Lower leg skin (tissue), 4 donors: ENCODE data around the gene AOPEP. TPM values are rescaled to one million over a fixed set of nuclear protein-coding genes. Genes with fewer than 3 reads are reported as not detected.

Source experiments
- DNase-seq, 2 donors: peaks; one replicate each; pipeline ENCODE4 v3.0.0-alpha.2; 2019; ENCODE audit warnings: low spot score in 2 of 2
- H3K4me3 ChIP-seq: fragments of 200-600 bp; sonication (generic); 2 replicates; pipeline ENCODE4 v1.5.1; 2017; ENCODE audit warnings: mild to moderate bottlenecking, low read depth; ENCODE audit not compliant: poor library complexity, severe bottlenecking
- CTCF ChIP-seq, 3 donors: fragments of 450-650 bp; IDR thresholded peaks; one replicate each; pipeline ENCODE4 v1.5.1; 2016; ENCODE audit warnings: antibody characterized with exemption in 3 of 3, mild to moderate bottlenecking in 3 of 3, moderate library complexity in 2 of 3
- POLR2A ChIP-seq, 2 donors: fragments of 450-650 bp; IDR thresholded peaks; one replicate each; pipeline ENCODE4 v1.6.1; 2016 to 2017; ENCODE audit warnings: antibody characterized with exemption in 2 of 2, mild to moderate bottlenecking in 1 of 2, moderate library complexity in 1 of 2
- WGBS, 2 donors: methylation state at CpG; one replicate each; pipeline ENCODE4 v1.1.5; 2018; 5-methylcytosine and 5-hydroxymethylcytosine counted together
- intact Hi-C: fragments of 100-400 bp; cut with DNase I; formaldehyde crosslinking; loops from one replicate; pipeline ENCODE4 v1.15.0; 2023; ENCODE audit warnings: low total_unique reads
- microRNA counts, 2 donors: library from miRNA; unstranded; fragments of <30 nt; microRNA quantifications; one replicate each; lab custom pipeline; 2016
- microRNA-seq, 2 donors: library from miRNA; unstranded; fragments of <30 nt; microRNA quantifications; one replicate each; pipeline ENCODE4, GENCODE V29; 2016; ENCODE audit warnings: borderline replicate concordance in 2 of 2, borderline number of aligned reads in 1 of 2
- total RNA-seq, 4 donors: library from RNA; depleted of rRNA; stranded (reverse); fragments of >200 nt; gene quantifications; one replicate each; pipeline ENCODE4 v1.1.0, GENCODE V29; 2016

Gene AOPEP
- total RNA-seq, 4 donors from 2014 or later = 66.3 to 136 (median 118) TPM

- H3K4me3 ChIP-seq = no peak overlapping the region
- WGBS, 2 donors = 85 to 86% methylated on average over 17 of the region's 17 CpGs
- intact Hi-C loops = no loop called here
- TF ChIP-seq CTCF (IDR thresholded peaks at IDR 0.05) = no peak
- no peak for TF ChIP-seq POLR2A (IDR thresholded peaks at IDR 0.05)
- no peak for DNase-seq
These were observed 406.1 kb downstream of the AOPEP start for GRCh38 chr9:95132366-95133324.

- 87 to 91% methylated on average over 4 of the region's 4 CpGs for WGBS, 2 donors
- DNase-seq = no peak
- H3K4me3 ChIP-seq = no peak overlapping the region
- TF ChIP-seq CTCF (IDR thresholded peaks at IDR 0.05) = no peak
- intact Hi-C loops = no loop called here
These were observed 406.8 kb downstream of the AOPEP start for GRCh38 chr9:95133325-95133705.

GRCh38 chr9:95134457-95134881 lies 408.0 kb downstream of the AOPEP start:
- WGBS, 2 donors = 91 to 94% methylated on average over 9 of the region's 9 CpGs
- no peak for TF ChIP-seq POLR2A (IDR thresholded peaks at IDR 0.05)
- TF ChIP-seq CTCF (IDR thresholded peaks at IDR 0.05) = no peak
- H3K4me3 ChIP-seq = no peak overlapping the region
- no peak for DNase-seq
- intact Hi-C loops = no loop called here

- H3K4me3 ChIP-seq = no peak overlapping the region
- 96 to 98% methylated on average over 10 of the region's 10 CpGs for WGBS, 2 donors
- no peak for DNase-seq
- intact Hi-C loops = no loop called here
- no peak for TF ChIP-seq POLR2A (IDR thresholded peaks at IDR 0.05)
- TF ChIP-seq CTCF (IDR thresholded peaks at IDR 0.05) = no peak
These were observed 409.3 kb downstream of the AOPEP start for GRCh38 chr9:95135756-95136155.

MicroRNAs within 50 kb of the gene (microRNA counts, 767-probe panel; counts per million panel counts)
- microRNA hsa-miR-2278 (lab: Ali Mortazavi, UCI) = 0 to 358 counts per million in 2 donors
- 15,333 to 18,079 counts per million in 2 donors for microRNA hsa-miR-23b-3p (lab: Ali Mortazavi, UCI)
- 12,662 to 14,892 counts per million in 2 donors for microRNA hsa-miR-27b-3p (lab: Ali Mortazavi, UCI)

Small RNA genes lying within 50 kb of the gene (microRNA-seq; reads per million reads assigned to microRNA genes)
- gene MIR2278 = 0.68 to 1.1 reads per million in 2 donors
- gene MIR23B = 126,909 to 154,648 reads per million in 2 donors
- 0 reads per million in 2 donors for gene MIR24-1
- 12,519 to 12,623 reads per million in 2 donors for gene MIR27B
- gene MIR3074 = 0 reads per million in 2 donors
- gene MIR6081 = 0 reads per million in 2 donors

Other genes starting within 250 kb of the AOPEP start
- gene PCAT7, start 171.6 kb upstream of the AOPEP start, total RNA-seq = under 1 TPM in 1 of 4 donors, not detected in 3; 0.34 TPM
- 1 to 10 TPM in 1 of 4 donors, not detected in 3; 1.5 TPM for gene FBP2, start 132.9 kb upstream of the AOPEP start, total RNA-seq
- 10 to 100 TPM in 1 of 4 donors, 1 to 10 TPM in 2, under 1 TPM in 1; 0.99 to 12.1 (median 6.6) TPM for gene FBP1, start 87.2 kb upstream of the AOPEP start, total RNA-seq